Stimulated activated CD8-positive, alpha-beta memory T cell treated with anti-CD3 and anti-CD28 coated beads, Interleukin-4, amount 100 ng/mL, for 48 hours (primary cell): ENCODE data around the gene TRIM15.
"Not testable (repeated sequence)": the region's sequence is repeated elsewhere in the genome, so short reads cannot be mapped to it uniquely, and the experiment has no call there.

Experiments
- DNase-seq: peaks from one replicate; pipeline ENCODE4 v3.0.0-alpha.2; 2020

The TRIM15 gene

GRCh38 chr6:30200551-30201281, 37.4 kb downstream of the TRIM15 start:
- no peak for DNase-seq

- DNase-seq = no peak
Observed at GRCh38 chr6:30202366-30202765, 39.0 kb downstream of the TRIM15 start.

GRCh38 chr6:30204116-30204515, 40.8 kb downstream of the TRIM15 start:
- no peak for DNase-seq

GRCh38 chr6:30206152-30206551, 42.8 kb downstream of the TRIM15 start:
- no peak for DNase-seq

- DNase-seq = no peak
Observed at GRCh38 chr6:30206799-30207618, 43.7 kb downstream of the TRIM15 start.

- DNase-seq = no peak
Observed at GRCh38 chr6:30207619-30208295, 44.4 kb downstream of the TRIM15 start.

GRCh38 chr6:30211306-30211705, 48.0 kb downstream of the TRIM15 start:
- no peak for DNase-seq

- no peak for DNase-seq
Observed at GRCh38 chr6:30211899-30212298, 48.6 kb downstream of the TRIM15 start.

GRCh38 chr6:30212865-30213666, 49.7 kb downstream of the TRIM15 start, which contains the start of gene TRIM26:
TSS of gene TRIM26 (minus strand) at chr6:30213406. CDS start at chr6:30199103, 14,303 bp downstream.
- DNase-seq = peak; percentile 96

GRCh38 chr6:30213667-30213956, 50.3 kb downstream of the TRIM15 start:
- no peak for DNase-seq

GRCh38 chr6:30213957-30214656, 50.8 kb downstream of the TRIM15 start:
- peak; percentile 83 for DNase-seq

GRCh38 chr6:30214657-30214982, 51.3 kb downstream of the TRIM15 start:
- no peak for DNase-seq

GRCh38 chr6:30216096-30216495, 52.8 kb downstream of the TRIM15 start:
- no peak for DNase-seq

- peak; percentile 53 for DNase-seq
Observed at GRCh38 chr6:30219244-30219643, 55.9 kb downstream of the TRIM15 start.

- DNase-seq = not testable (repeated sequence)
Observed at GRCh38 chr6:30221395-30221794, 58.0 kb downstream of the TRIM15 start.

- not testable (repeated sequence) for DNase-seq
Observed at GRCh38 chr6:30221956-30222355, 58.6 kb downstream of the TRIM15 start.
